Body of pancreas (tissue), 4 donors: Measurements from ENCODE around the gene TGFBR3. TPM values are rescaled to one million over a fixed set of nuclear protein-coding genes. Genes with fewer than 3 reads are reported as not detected.

Experiments
- ATAC-seq: fragments of 150-250 bp; one replicate; pipeline ENCODE4 v1.9.1; 2016
- DNase-seq, 4 donors: peaks; one replicate each; pipeline ENCODE4 v3.0.0-alpha.2; 2019
- H3K27ac ChIP-seq, 4 donors: fragments of 200-600 bp; sonication (generic); 1 replicate in 3 of 4; 2 replicates in 1 of 4; pipeline versions ENCODE4 v1.5.1 to v1.6.1; 2016 to 2019; ENCODE audit warnings: mild to moderate bottlenecking in 1 of 4, mixed read lengths in 1 of 4, moderate library complexity in 1 of 4
- H3K27me3 ChIP-seq, 2 donors: fragments of 200-600 bp; sonication (generic); one replicate each; pipeline ENCODE4 v1.6.0; 2016; ENCODE audit warnings: mild to moderate bottlenecking in 1 of 2
- H3K36me3 ChIP-seq, 2 donors: fragments of 200-600 bp; sonication (generic); replicated peaks in 1 of 2; 2 replicates each; pipeline ENCODE4 v1.5.1; 2016; ENCODE audit warnings: low read depth in 2 of 2; ENCODE audit not compliant: insufficient read depth in 1 of 2
- H3K4me1 ChIP-seq: fragments of 200-600 bp; sonication (generic); one replicate; pipeline ENCODE4 v1.6.0; 2016
- H3K4me3 ChIP-seq, 2 donors: fragments of 200-600 bp; sonication (generic); 1 replicate in 1 of 2; 2 replicates in 1 of 2; pipeline ENCODE4 v1.5.1; 2016 to 2019
- H3K9me3 ChIP-seq, 3 donors: fragments of 200-600 bp; sonication (generic); 1 replicate in 2 of 3; 2 replicates in 1 of 3; pipeline ENCODE4 v1.5.1; 2016
- CTCF ChIP-seq, 7 experiments: fragments of 450-650 bp in 4 of 7; fragments of 200-600 bp in 3 of 7; sonication (generic) in 3 of 7; IDR thresholded peaks; one replicate each; pipeline ENCODE4 v1.5.1; 2016 to 2019; ENCODE audit warnings: antibody characterized with exemption in 7 of 7
- POLR2A ChIP-seq, 3 donors: fragments of 450-650 bp; IDR thresholded peaks; one replicate each; pipeline ENCODE4 v1.6.1; 2016; ENCODE audit warnings: antibody characterized with exemption in 3 of 3, mild to moderate bottlenecking in 2 of 3
- WGBS, 2 donors: methylation state at CpG; one replicate each; pipeline ENCODE4 v1.1.5; 2017; 5-methylcytosine and 5-hydroxymethylcytosine counted together
- intact Hi-C: fragments of 100-400 bp; cut with DNase I; formaldehyde crosslinking; loops from one replicate; pipeline ENCODE4 v1.15.1; 2023
- total RNA-seq, 2 donors: library from RNA; depleted of rRNA; stranded (reverse); fragments of >200 nt; gene quantifications; one replicate each; pipeline ENCODE4 v1.1.0, GENCODE V29; 2016

TGFBR3 gene
- total RNA-seq, 2 donors from 2014 or later, result 52.4 to 63.6 TPM

- H3K27ac ChIP-seq, result no peak overlapping the region
- no peaks in the 10 kb centered on the region for H3K27me3 ChIP-seq
- no peak for DNase-seq
- H3K36me3 ChIP-seq, result no peaks in the 10 kb centered on the region
- no peaks in the 10 kb centered on the region for H3K9me3 ChIP-seq
- intact Hi-C loops, result no loop called here
- H3K4me3 ChIP-seq, result no peak overlapping the region
- 82 to 91% methylated on average over 5 of the region's 5 CpGs for WGBS, 2 donors
- peaks cover 6% of the 10 kb centered on the region for H3K4me1 ChIP-seq
- no peak for TF ChIP-seq CTCF (IDR thresholded peaks at IDR 0.05)
- no peak for TF ChIP-seq POLR2A (IDR thresholded peaks at IDR 0.05)
- no peak for ATAC-seq
Observed at GRCh38 chr1:91894036-91894761, 8.2 kb upstream of the TGFBR3 start.

- H3K4me1 ChIP-seq, result peaks cover 6% of the 10 kb centered on the region
- no peaks in the 10 kb centered on the region for H3K9me3 ChIP-seq
- TF ChIP-seq CTCF (IDR thresholded peaks at IDR 0.05) (no peak), POLR2A (IDR thresholded peaks at IDR 0.05) (no peak)
- no peak overlapping the region for H3K27ac ChIP-seq
- no peaks in the 10 kb centered on the region for H3K36me3 ChIP-seq
- DNase-seq, result no peak
- 53 to 69% methylated on average over 1 of the region's 1 CpG for WGBS, 2 donors
- no peak for ATAC-seq
- intact Hi-C loops, result no loop called here
- no peaks in the 10 kb centered on the region for H3K27me3 ChIP-seq
- H3K4me3 ChIP-seq, result no peak overlapping the region
Observed at GRCh38 chr1:91891969-91892368, 6.0 kb upstream of the TGFBR3 start.

- Histone ChIP-seq H3K4me1 (peaks cover 11% of the 10 kb centered on the region), H3K36me3 (no peaks in the 10 kb centered on the region), H3K4me3 (no peak overlapping the region), H3K9me3 (no peaks in the 10 kb centered on the region), H3K27ac (no peak overlapping the region), H3K27me3 (no peaks in the 10 kb centered on the region)
- 55 to 60% methylated on average over 3 of the region's 3 CpGs for WGBS, 2 donors
- DNase-seq (no peak), ATAC-seq (no peak)
- TF ChIP-seq POLR2A (IDR thresholded peaks at IDR 0.05) (no peak), CTCF (IDR thresholded peaks at IDR 0.05) (no peak)
- intact Hi-C loops, result no loop called here
Observed at GRCh38 chr1:91891454-91891853, 5.5 kb upstream of the TGFBR3 start.

- TF ChIP-seq POLR2A (IDR thresholded peaks at IDR 0.05), result no peak
- TF ChIP-seq CTCF (IDR thresholded peaks at IDR 0.05), result peak in 1 of 7 experiments; percentile 3
- no peaks in the 10 kb centered on the region for H3K27me3 ChIP-seq
- DNase-seq (peak in 1 of 4 donors; percentile 27), ATAC-seq (no peak)
- H3K27ac ChIP-seq, result no peak overlapping the region
- peaks cover 12% of the 10 kb centered on the region for H3K4me1 ChIP-seq
- intact Hi-C loops, result loop anchor here (10.0 kb wide), 2 partner anchors 65 to 165 kb away; no protein-coding TSS in a partner anchor
- H3K36me3 ChIP-seq, result no peaks in the 10 kb centered on the region
- no peaks in the 10 kb centered on the region for H3K9me3 ChIP-seq
- WGBS, 2 donors, result 84 to 92% methylated on average over 5 of the region's 5 CpGs
- H3K4me3 ChIP-seq, result no peak overlapping the region
Observed at GRCh38 chr1:91889717-91890459, 3.9 kb upstream of the TGFBR3 start.
